GM18909 (cell line): ENCODE results near the gene CASP8.
"Not testable (repeated sequence)": the region's sequence is repeated elsewhere in the genome, so short reads cannot be mapped to it uniquely, and the experiment has no call there.

Experiments
- ATAC-seq: cut with Tn5 transposase; IDR thresholded peaks from one replicate; pipeline ENCODE4 v1.9.1; 2021; ENCODE audit warnings: mild to moderate bottlenecking; ENCODE audit not compliant: unreplicated experiment, poor library complexity

CASP8 gene

DNA sequence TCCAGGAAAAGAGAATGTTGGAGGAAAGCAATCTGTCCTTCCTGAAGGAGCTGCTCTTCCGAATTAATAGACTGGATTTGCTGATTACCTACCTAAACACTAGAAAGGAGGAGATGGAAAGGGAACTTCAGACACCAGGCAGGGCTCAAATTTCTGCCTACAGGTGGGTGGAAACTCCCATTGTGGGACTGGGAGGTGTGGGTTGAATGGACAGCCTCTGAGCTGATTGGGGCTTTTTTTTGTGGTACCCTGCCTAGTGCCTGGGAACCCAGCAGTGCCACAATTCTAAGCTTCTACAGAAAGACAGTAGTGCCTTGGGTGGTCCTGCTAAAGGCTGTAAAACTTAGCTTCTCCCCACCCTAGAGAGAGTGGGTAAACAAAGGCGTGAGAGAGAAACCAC lies 6.3 kb downstream of the CASP8 start:
- ATAC-seq = no peak

DNA sequence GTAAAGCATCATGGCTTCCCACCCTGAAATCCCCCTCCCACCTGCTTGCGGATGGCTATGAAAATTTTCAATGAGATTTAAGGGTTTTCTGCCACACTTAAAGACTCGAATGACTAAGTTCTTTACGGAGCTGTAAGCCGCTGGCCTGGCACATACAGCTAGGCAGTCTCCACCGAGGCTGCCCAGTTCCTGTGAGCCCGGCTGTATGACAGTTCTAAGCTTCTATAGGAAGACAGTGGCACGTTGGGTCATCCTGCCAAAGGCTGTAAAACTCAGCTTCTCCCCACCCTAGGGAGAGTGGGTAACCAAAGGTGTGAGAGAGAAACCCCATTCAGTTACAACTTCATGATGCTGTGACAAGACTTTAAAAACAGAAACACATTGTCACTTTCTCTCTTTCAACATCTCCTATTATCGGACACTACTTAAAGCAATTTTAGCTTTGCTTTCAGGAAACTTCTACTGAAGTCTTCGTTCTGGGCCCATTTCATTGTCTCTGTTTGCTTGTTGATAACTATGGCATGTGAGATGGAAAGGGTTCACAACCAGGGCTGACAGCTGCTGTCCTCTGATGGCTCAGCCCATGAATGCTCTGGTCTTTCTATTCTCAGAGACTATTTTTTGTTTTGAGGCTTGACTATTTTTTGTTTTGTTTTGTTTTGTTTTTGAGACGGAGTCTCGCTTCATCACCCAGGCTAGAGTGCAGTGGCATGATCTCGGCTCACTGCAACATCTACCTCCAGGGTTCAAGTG lies 7.1 kb downstream of the CASP8 start:
- no peak for ATAC-seq

DNA sequence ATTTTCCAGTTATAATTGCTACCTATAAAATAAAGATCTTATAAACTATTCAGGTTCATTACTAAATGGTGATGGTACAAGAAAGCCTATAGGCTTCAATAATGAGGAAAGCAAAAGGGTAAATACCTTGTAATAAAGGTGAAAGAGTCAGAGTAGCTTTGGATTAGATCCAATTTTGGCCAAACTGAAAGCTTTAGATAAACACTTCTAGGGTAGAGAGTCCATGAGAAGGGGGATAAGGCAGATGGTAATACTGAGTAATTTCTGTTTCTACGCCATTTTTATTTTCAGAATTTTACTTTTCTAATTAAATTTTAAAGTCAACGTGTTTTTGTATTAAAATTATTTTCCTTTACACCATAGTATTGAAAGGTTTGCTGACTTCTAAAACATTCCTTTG lies 9.4 kb downstream of the CASP8 start:
- ATAC-seq = no peak

DNA sequence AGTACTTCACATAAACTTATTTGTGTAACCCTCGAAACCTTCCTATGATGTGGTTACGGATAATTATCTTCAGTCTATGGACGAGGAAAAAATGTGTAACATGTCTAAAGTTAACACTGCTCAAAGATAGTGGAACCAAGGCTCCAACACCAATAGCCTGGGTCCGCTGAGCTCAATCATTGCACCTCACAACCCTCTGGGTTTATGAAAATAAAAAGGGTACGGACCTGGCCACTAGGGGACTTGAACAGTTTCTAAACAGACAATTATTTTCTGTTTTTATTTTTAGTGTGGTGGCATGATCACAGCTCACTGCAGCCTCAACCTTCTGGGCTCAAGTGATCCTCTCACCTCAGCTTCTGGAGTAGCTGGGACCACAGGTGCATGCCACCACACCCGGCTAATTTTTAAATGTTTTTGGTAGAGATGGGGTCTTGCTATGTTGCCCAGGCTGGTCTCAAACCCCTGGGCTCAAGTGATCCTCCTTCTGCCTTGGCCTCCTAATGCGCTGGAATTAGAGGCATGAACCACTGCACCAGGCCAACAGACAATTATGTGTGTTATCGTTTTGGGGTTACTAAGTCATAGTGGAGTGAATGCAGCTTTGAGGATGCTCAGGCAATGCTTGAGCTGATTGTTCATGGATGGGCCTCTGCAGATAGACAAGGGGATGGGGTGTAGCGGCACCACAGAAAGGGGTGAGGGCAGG lies 10.1 kb downstream of the CASP8 start:
- no peak for ATAC-seq

DNA sequence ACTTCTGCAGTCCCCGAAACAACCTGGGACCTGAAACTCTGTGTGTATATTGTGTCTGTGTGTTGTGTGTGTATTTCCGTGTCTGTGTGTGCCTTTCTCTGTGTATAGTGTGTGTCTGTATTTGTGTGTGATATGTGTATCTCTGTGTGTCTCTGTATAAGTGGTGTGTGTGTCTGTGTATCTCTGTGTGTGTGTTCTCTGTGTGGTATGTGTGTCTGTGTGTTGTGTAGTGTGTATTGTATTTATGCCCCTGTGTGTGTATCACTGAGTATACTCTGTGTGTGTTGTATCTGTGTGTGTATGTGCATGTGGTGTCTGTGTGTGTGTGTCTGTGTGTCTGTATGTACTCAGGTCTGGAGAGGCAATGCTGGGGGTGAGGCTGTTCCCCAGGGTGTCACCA lies 11.6 kb downstream of the CASP8 start:
- ATAC-seq = no peak

DNA sequence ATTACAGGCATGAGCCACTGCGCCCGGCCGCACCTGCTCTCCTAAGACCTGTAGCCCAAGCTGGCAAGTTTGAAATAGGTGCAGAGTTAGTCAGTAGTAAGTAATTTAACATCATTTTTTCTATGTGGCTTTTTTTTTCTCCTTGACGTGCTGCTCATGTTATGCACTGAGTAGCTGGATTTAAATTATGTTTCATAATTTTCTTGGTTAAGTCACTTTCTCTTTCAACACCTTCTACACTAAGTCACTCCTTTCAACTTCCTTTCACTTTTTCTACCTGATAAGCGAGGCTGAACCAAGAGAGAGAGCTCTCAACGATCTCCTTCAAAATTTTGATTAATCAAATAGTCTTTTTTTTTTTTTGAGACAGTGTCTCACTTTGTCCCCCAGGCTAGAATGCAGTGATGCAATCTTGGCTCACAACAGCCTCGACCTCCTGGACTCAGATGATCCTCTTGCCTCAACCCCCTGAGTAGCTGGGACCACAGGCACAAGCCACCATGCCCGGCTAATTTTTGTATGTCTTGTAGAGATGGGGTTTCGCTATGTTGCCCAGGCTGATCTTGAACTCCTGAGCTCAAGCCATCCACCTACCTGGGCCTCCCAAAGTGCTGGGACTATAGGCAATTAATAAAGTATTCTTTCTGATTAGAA lies 13.1 kb downstream of the CASP8 start:
- no peak for ATAC-seq

DNA sequence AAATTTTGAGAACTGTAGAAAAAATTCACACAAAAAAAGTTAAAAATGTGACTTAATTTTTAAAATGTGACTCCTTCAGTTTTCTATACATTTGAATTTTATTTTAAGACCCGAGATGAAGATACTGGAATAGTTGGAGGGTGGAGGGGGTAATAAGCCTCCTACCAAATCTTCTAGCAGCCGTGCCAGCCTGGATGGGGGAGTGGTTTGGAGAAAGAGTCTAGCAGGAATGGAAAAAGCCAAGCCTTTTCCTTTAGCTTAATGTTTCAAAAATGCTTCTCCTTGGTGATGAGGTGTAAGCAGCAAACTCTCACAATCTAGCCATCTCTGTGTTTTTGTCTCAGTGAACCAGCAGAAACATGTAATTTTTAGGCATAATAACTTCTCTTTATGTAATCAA lies 14.7 kb downstream of the CASP8 start:
- no peak for ATAC-seq

DNA sequence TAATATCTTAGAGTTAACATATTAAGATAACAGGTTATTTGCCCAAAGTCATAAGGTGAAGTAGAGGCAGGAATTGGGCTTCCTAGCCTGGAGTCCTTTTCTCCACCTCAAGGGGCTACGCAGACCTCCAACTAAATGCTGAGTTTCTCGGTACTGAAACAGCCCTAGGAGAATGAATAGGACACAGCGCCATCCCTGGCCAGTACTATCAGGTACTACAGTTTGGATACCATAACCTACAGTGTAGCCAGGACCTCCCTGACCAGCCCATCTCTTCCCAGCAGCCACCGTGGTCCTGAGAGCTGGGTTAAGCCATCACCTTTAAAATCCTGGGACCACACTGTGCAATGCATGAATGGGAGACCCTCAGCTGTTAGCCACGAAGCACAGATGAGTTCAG lies 15.7 kb downstream of the CASP8 start:
- no peak for ATAC-seq

DNA sequence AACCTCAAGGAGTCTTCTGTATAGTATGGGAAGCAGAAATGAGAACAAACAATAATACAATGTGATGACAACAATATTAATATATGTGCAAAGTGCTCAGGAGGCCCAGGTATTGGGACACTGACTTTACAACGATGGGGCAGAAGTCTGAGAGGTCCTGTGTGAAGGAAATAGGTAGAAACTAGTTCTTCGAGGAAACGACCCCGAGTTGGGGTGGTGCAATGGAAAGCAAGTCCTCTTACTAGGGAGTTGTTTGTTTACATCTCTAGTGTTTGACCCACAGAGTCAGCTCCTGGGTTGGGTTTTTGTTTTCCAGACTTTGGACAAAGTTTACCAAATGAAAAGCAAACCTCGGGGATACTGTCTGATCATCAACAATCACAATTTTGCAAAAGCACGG lies 16.2 kb downstream of the CASP8 start:
- no peak for ATAC-seq

DNA sequence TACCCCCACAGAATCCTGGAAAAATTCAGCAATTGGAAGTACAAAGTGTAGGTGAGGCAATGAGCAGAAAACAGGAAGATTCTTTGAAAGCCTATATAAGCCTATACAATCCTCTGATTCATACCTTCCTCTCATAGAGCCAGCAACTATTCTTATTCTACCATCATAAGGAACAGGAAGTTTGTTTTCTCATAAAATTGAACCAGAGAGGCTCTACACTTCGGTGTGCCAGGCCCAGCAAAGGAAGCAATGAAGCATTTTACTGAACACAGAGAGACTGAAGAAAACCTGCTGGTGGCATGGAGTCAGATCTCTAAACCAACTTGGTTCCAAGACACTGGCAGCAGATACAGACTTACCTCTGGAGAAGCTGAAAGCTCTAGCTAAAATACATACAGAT lies 18.7 kb downstream of the CASP8 start:
- no peak for ATAC-seq

DNA sequence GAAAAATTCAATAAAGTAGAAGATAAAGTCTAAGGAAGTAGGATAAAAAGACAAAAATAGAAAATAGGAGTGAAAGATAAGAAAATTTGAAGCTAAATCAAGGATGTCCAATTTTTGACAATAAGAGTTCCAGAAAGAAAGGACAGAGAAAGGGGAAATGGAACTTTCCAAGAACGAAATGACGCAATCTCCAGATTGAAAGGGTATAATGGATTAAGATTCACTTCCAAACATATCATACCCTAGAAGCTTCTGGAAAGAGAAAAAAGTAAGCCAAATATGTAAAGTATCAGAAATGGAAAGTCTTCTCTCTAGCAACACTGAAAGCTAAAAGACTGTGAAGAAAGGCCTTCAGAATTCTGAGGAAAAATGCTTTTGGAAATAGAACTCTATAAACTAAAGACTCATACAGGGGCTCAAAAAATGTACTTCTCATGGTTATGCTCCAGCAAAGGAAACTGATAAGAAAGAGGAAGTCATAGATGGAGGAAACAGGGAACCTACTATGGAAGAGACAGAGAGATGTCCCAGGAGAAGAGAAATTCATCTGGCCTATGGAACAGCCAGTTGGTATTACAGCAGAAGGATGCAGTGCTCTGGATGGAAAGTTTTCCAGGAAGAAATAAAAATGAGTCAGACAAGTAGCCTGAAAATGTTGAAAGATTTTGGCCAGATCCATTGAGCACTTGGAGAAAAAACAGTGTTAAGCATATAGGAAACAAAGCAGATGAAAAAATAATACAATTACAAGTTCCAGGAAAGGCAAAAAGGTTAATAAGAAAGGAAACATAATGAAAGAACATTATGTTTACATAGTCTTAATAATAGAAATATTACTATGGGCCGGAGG lies 20.1 kb downstream of the CASP8 start:
- ATAC-seq = no peak

DNA sequence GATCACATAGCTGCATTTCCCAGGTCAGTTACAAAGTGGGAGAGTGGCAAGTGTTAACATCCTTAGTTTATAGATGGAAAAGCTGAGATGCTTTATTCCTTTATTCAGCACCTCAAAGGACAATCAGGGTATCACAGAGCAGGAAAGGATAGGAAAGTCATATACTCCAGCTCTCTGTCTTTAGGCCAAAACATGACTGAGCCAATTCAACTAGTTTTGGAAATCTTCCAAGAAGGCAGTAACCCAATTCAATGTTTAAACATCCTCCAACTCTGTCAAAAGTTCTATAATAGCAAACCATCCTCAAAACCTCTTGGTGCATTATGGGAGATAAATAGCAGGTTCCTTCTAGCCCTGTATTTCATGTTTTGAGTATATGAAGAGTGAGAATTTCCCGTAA lies 25.2 kb downstream of the CASP8 start:
- no peak for ATAC-seq

DNA sequence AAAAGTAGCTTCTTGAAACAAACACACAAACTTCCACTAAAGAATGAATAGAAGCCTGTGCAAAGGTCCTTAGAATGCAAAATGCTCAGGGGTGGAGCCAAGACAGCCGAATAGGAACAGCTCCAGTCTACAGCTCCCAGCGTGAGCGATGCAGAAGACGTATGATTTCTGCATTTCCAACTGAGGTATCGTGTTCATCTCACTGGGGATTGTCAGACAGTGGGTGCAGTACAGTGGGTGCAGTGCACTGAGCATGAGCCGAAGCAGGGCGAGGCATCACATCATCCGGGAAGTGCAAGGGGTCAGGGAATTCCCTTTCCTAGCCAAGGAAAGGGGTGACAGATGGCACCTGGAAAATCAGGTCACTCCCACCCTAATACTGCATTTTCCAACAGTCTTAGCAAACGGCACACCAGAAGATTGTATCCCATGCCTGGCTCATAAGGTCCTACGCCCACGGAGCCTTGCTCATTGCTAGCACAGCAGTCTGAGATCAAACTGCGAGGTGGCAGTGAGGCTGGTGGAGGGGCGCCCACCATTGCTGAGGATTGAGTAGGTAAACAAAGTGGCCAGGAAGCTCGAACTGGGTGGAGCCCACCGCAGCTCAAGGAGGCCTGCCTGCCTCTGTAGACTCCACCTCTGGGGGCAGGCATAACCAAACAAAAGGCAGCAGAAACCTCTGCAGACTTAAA lies 30.3 kb downstream of the CASP8 start:
- ATAC-seq = not testable (repeated sequence)

DNA sequence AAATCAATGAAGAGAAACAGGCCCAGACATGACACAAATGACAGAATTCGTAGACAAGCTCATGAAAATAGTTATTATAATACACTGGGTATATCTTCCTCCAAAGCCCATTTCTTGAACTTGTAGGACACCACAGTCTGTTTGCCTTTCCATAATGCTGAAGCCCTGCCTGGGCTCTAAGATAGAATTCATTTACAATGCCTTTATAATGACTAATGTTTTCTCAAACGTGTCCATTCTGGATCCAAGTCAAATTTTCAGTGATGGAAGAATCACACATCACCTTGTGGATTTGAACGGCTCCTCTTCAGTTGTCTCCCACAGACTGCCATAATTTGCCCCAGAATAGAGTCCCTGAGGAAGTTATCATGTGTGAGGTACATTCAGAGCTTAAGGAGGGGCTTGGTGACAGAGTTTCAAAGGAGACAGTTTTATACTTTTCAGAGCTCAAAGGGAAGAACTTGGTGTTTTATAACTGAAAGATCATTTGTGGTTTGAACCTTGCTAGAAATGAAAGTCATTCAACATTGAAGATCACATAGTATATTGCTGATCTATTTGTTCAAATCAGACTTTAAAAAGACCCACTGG lies 38.2 kb downstream of the CASP8 start:
- ATAC-seq = no peak

DNA sequence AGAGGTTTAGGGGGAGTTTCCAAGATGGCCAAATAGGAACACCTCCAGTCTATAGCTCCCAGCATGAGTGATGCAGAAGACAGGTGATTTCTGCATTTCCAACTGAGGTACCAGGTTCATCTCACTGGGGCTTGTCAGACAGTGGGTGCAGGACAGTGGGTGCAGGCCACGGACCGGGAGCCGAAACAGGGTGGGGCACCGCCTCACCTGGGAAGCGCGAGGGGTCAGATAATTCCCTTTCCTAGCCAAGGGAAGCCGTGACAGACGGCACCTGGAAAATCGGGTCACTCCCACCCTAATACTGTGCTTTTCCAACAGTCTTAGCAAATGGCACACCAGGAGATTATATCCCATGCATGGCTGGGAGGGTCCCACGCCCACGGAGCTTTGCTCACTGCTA lies 39.6 kb downstream of the CASP8 start:
- ATAC-seq = not testable (repeated sequence)

DNA sequence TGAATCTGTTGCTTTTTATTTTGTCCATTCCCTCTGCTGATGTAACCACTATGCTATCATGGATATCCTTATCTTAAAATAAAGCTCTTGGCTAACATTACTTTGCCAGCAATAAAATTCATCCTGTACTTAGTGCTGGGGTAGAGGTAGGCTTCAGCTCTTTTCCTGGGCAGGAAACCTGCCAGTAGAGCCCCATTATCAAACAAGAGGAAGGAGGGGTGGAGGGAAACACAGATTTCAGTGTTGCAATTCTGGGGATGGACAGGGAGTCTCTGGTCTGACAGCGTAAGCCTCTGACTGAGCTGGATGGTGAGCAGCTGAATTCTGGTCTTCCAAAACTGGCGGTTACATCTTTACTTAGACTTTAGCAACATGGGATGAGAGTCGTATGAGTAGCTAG lies 47.5 kb downstream of the CASP8 start:
- no peak for ATAC-seq

DNA sequence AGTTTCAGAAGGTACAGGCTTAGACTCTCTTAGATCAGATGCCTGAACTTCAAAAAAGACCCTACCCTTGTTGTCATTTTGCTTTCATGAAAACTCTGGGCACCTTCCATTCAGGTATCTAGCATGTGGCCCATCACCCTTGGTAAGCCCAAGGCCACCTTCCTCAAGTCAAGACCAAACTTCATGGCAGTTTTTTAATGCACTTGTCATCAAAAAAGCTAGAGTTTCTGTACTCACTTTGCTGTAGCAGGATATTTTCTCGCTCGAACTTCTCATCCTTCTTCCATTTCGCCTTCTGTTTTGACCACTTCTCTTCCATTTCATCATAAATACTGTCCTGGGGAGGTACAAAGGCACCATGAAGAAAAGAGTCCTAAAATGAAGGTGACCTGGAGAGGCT lies 48.6 kb downstream of the CASP8 start:
- ATAC-seq = no peak

DNA sequence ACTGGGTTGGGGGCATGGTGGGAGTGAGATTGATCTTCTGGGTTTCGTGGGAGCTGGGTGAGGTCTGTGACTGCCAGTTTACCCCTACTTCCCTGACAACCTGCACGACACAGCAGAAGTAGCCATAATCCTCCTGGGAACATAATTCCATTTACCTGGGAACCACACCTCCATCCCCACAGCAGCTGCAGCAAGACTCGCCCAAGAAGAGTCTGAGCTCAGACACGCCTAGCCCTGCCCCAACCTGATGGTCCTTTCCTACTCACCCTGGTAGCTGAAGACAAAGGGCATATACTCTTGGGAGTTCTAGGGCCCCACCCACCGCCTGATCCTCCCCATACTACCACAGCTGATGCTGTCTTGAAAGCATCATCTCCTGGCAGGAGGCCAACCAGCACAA lies 53.0 kb downstream of the CASP8 start:
- no peak for ATAC-seq

DNA sequence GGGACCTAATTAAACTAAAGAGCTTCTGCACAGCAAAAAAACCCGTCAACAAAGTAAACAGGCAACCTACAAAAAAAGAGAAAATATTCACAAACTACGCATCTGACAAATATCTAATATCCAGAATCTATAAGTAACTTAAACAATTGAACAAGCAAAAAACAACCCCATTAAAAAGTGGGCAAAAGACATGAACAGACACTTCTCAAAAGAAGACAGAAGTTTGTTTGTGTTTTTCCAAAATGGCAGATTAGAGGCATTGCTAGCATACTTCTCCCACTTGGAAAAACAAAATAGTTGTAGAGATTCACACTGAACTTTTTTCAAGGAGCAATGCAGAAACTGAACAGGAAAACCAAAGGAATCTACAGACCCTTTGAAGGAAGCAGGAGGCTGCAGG lies 59.2 kb downstream of the CASP8 start:
- no peak for ATAC-seq

DNA sequence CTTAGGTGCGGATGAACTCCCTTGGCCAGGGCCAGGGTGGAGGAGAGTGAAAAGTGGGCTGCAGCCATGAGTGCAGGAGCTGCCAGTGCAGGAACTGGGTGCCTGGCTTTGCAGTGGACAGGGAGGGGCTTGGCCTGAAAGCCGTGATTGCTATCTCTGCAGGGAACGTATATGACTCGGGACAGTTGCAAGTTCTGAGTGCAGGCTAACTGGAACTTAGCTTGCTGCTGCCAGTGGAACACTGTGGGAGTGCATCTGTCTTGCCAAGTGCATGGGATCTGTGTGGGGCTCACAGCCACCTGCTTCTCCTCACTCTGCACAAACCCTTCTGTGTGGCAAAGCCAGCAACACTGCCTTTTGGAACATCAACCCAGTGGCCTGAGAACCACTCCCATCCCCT lies 59.9 kb downstream of the CASP8 start:
- ATAC-seq = no peak
